ENCODE measurements around the gene SHROOM3. TPM values are rescaled to one million over a fixed set of nuclear protein-coding genes. Genes with fewer than 3 reads are reported as not detected.

Gene SHROOM3
- total and polyA plus RNA-seq, 2 donors (not counting 3 experiments of a cell fraction or from before 2014, with no cell fraction given), result 2.7 to 6.7 TPM

DNA sequence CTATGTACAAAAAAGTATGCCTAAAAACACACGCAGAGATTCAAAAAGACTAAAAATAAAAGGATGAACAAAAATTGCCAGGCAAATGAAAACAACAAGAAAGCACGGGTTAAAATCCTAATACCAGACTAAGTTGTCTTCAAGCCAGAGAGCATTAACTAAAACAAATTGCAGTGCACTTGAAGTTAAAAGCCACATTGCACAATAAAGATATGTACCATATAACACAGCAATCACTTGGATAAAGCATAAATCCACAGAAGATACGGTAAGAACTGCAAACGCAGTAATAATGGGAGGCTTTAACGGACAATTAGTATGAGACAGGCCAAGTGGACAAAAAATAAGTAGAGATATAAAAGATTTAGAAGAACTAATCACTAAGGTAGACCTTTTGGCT, 28.9 kb upstream of the SHROOM3 start:
- H3K27me3 ChIP-seq (ENCODE audit: control insufficient read depth in 2 of 2, insufficient read depth in 2 of 2, low read length in 2 of 2), result peaks cover 19 to 53% of the 10 kb centered on the region in 2 experiments
- ChIA-PET POLR2A (no interaction called here), CTCF (no interaction called here)
- H4K20me1 ChIP-seq (replicated peaks; ENCODE audit: control insufficient read depth, extremely low read depth, insufficient read depth, low read length), result no peaks in the 10 kb centered on the region
- DNase-seq (ENCODE audit: low read depth, low spot score) (no peak), FAIRE-seq (no peak)
- H3K9me3 ChIP-seq (replicated peaks; ENCODE audit: control insufficient read depth, insufficient read depth, low read length), result no peaks in the 10 kb centered on the region
- no peaks in the 10 kb centered on the region for H3K9me1 ChIP-seq (replicated peaks; ENCODE audit: control insufficient read depth, extremely low read depth, insufficient read depth, low read length)
- dilution Hi-C loops (cut with MboI; ENCODE audit: extremely low pct_ligation_motif_present, low sequenced_read_pairs) (no loop called here), intact Hi-C loops (cut with micrococcal nuclease) (no loop called here)
- no TSS peak for BruUV-seq (replicated peaks)
- no peaks in the 10 kb centered on the region for H3K36me3 ChIP-seq (ENCODE audit: control insufficient read depth in 2 of 2, extremely low read depth in 1 of 2, insufficient read depth in 2 of 2, low read length in 2 of 2)
- no peak overlapping the region for H2AFZ ChIP-seq (ENCODE audit: low read depth, low read length)
- H3K4me2 ChIP-seq (ENCODE audit: insufficient read depth, low read length), result no peak overlapping the region
- H3K4me1 ChIP-seq (ENCODE audit: control insufficient read depth, extremely low read depth, insufficient read depth, low read length), result no peaks in the 10 kb centered on the region
- TF ChIP-seq EZH2 (IDR thresholded peaks at IDR 0.05; ENCODE audit: borderline replicate concordance, low read depth, low read length, severe bottlenecking) (no peak), JUN (IDR thresholded peaks at IDR 0.05; ENCODE audit: borderline replicate concordance, insufficient read depth, insufficient read length, low read depth) (no peak), FOS (IDR thresholded peaks at IDR 0.05; ENCODE audit: borderline replicate concordance, insufficient read depth, low read length) (no peak), GATA2 (IDR thresholded peaks at IDR 0.05; ENCODE audit: insufficient read depth, insufficient read length, low read depth, low read length) (no peak), POLR2AphosphoS5 (IDR thresholded peaks at IDR 0.05; ENCODE audit: insufficient read depth, low read depth, low read length) (no peak), MYC (IDR thresholded peaks at IDR 0.05; ENCODE audit: low read depth, low read length) (no peak), POLR2A (IDR thresholded peaks at IDR 0.05; ENCODE audit: low read depth, low read length) (no peak)
- TF ChIP-seq, protein P1, sequence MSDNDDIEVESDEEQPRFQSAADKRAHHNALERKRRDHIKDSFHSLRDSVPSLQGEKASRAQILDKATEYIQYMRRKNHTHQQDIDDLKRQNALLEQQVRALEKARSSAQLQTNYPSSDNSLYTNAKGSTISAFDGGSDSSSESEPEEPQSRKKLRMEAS (IDR thresholded peaks at IDR 0.05; ENCODE audit: insufficient read depth, insufficient read length), result no peak
- H3K79me2 ChIP-seq (ENCODE audit: control insufficient read depth, insufficient read depth, low read length), result no peaks in the 10 kb centered on the region
- H3K27ac ChIP-seq (ENCODE audit: insufficient read depth, low read depth, low read length), result no peak overlapping the region
- H3K4me3 ChIP-seq (replicated peaks in 1 of 3; ENCODE audit: insufficient read depth in 1 of 3, low read depth in 1 of 3, low read length in 3 of 3), result no peak overlapping the region
- no peak overlapping the region for H3K9ac ChIP-seq (replicated peaks; ENCODE audit: extremely low read depth, insufficient read depth, low read length)

Measured in endothelial cell of umbilical vein (primary cell).